Frontal cortex (tissue), 4 donors: Measurements from ENCODE around the gene SGCA. TPM values are rescaled to one million over a fixed set of nuclear protein-coding genes. Genes with fewer than 3 reads are reported as not detected.

ENCODE experiments used
- DNase-seq, 2 donors: peaks; one replicate each; pipeline ENCODE4 v3.0.0; 2012; ENCODE audit warnings: low spot score in 2 of 2
- FAIRE-seq: peaks from 2 replicates; lab custom pipeline; 2012; peaks lifted over from hg19 to GRCh38; lab: Jason Lieb, UNC
- total RNA-seq: library from RNA; depleted of rRNA; stranded (reverse); fragments of >200 nt; gene quantifications from one replicate; pipeline ENCODE4 v1.2.3, GENCODE V29; 2014
- donor health status: control.
- donor health status: control.
- donor health status: control.

SGCA gene
- total RNA-seq, 1 donor from 2014 or later = not detected

- DNase-seq (no peak), FAIRE-seq (no peak)
Measured at GRCh38 chr17:50213026-50214022, 47.5 kb downstream of the SGCA start.

GRCh38 chr17:50214976-50215760 is 49.4 kb downstream of the SGCA start:
- DNase-seq (no peak), FAIRE-seq (no peak)

GRCh38 chr17:50217591-50217990 is 51.8 kb downstream of the SGCA start:
- DNase-seq (no peak), FAIRE-seq (no peak)

- no peak for FAIRE-seq
- peak in 1 of 2 donors; percentile 5 for DNase-seq
Measured at GRCh38 chr17:50218071-50218759, 52.4 kb downstream of the SGCA start.

- FAIRE-seq (no peak), DNase-seq (no peak)
Measured at GRCh38 chr17:50218771-50219315, 53.0 kb downstream of the SGCA start.

- no peak for FAIRE-seq
- no peak for DNase-seq
Measured at GRCh38 chr17:50219342-50219741, 53.5 kb downstream of the SGCA start.

- FAIRE-seq (no peak), DNase-seq (peak in 1 of 2 donors; percentile 6)
Measured at GRCh38 chr17:50219939-50220465, 54.2 kb downstream of the SGCA start.

- DNase-seq = no peak
- no peak for FAIRE-seq
Measured at GRCh38 chr17:50220811-50221210, 55.0 kb downstream of the SGCA start.

- DNase-seq (no peak), FAIRE-seq (no peak)
Measured at GRCh38 chr17:50221266-50221863, 55.6 kb downstream of the SGCA start.

GRCh38 chr17:50221864-50222545 is 56.2 kb downstream of the SGCA start:
- FAIRE-seq (no peak), DNase-seq (no peak)

- no peak for DNase-seq
- no peak for FAIRE-seq
Measured at GRCh38 chr17:50222922-50223321, 57.1 kb downstream of the SGCA start.

Other genes starting within 250 kb of the SGCA start
- not detected for gene DLX4, start 196.8 kb upstream of the SGCA start, total RNA-seq
- not detected for gene DLX3, start 170.8 kb upstream of the SGCA start, total RNA-seq
- gene ITGA3, start 109.9 kb upstream of the SGCA start, total RNA-seq = 20.0 TPM
- gene PDK2, start 70.7 kb upstream of the SGCA start, total RNA-seq = 11.8 TPM
- 21.2 TPM for gene SAMD14, start 35.8 kb upstream of the SGCA start, total RNA-seq
- gene PPP1R9B, start 15.3 kb upstream of the SGCA start, total RNA-seq = 68.9 TPM
- gene COL1A1, start 35.6 kb downstream of the SGCA start, total RNA-seq = 26.1 TPM
- not detected for gene TMEM92, start 108.5 kb downstream of the SGCA start, total RNA-seq
- 9.0 TPM for gene XYLT2, start 180.1 kb downstream of the SGCA start, total RNA-seq
- 38.7 TPM for gene MRPL27, start 207.2 kb downstream of the SGCA start, total RNA-seq
- 1.2 TPM for gene EME1, start 207.2 kb downstream of the SGCA start, total RNA-seq
- gene LRRC59, start 231.5 kb downstream of the SGCA start, total RNA-seq = 38.7 TPM